IMR-90 (cell line): ENCODE data around the gene MFRP.
A peak's percentile ranks its signal among the peaks of the same experiment; 100 is the strongest.

Experiments used
- MAFK ChIP-seq: IDR thresholded peaks from 2 replicates; pipeline ENCODE4 v1.6.1; 2012; ENCODE audit warnings: low read depth, low read length, improper control_type of control experiment
- MXI1 ChIP-seq: IDR thresholded peaks from 2 replicates; pipeline ENCODE4 v1.6.1; 2012; ENCODE audit warnings: low read depth, mild to moderate bottlenecking, low read length, moderate library complexity, borderline replicate concordance
- POLR2A ChIP-seq: IDR thresholded peaks from 2 replicates; pipeline ENCODE4 v1.6.1; 2012; ENCODE audit warnings: mild to moderate bottlenecking, low read depth, low read length
- RAD21 ChIP-seq: IDR thresholded peaks from 2 replicates; pipeline ENCODE4 v1.6.1; 2012; ENCODE audit warnings: low read length, improper control_type of control experiment
- RCOR1 ChIP-seq: IDR thresholded peaks from 2 replicates; pipeline ENCODE4 v1.6.1; 2012; ENCODE audit warnings: mild to moderate bottlenecking, low read length, improper control_type of control experiment; ENCODE audit not compliant: insufficient replicate concordance
- TF ChIP-seq, protein P1 (sequence below): conservative IDR thresholded peaks from 2 replicates; pipeline ENCODE4 v1.5.1; 2012; ENCODE audit warnings: mild to moderate bottlenecking, low read depth, low read length, improper control_type of control experiment

DNA sequence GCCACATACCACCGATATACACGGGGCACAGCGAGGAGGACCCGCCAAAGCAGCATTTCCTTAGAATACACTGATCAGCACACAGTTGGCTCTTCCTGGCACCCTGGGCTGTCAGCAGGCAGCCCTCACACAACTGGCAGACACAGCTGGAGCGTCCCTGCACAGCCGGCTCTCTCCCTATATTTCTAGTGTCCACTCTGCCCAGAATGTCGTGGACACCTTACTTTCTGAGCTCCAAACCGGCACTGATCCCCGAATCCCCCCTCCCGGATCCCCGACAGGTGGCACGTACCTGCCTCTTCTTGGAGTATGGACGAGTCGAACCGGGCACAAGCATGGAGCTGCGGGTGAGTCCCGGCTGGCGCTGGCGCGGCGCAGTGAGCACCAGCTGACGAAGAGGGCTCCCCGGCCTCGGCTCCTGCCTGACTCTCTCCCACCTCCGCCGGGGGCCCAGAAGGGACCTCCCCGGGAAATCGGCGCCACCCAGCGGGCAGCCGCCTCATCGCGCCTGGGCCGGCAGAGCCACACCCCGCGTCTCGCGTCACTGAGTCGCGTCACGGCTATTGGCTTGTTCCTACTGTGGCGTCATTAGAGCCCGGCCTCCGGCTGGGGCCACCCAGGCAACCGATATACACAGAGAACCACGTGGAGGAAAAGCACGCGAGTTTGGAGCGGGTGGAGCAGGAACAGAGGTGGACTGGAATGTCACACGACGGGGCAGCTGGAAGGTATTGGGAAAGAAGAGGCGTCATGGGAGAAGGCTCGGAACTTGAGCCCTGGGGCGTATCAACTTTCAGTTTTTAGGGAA is 34.9 kb upstream of the MFRP start, which contains the start of gene USP2:
- TF ChIP-seq, protein P1, sequence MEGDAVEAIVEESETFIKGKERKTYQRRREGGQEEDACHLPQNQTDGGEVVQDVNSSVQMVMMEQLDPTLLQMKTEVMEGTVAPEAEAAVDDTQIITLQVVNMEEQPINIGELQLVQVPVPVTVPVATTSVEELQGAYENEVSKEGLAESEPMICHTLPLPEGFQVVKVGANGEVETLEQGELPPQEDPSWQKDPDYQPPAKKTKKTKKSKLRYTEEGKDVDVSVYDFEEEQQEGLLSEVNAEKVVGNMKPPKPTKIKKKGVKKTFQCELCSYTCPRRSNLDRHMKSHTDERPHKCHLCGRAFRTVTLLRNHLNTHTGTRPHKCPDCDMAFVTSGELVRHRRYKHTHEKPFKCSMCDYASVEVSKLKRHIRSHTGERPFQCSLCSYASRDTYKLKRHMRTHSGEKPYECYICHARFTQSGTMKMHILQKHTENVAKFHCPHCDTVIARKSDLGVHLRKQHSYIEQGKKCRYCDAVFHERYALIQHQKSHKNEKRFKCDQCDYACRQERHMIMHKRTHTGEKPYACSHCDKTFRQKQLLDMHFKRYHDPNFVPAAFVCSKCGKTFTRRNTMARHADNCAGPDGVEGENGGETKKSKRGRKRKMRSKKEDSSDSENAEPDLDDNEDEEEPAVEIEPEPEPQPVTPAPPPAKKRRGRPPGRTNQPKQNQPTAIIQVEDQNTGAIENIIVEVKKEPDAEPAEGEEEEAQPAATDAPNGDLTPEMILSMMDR, result peak; percentile 96
- no peak; the same call in 1 of the 2 replicates for TF ChIP-seq POLR2A
- no peak for TF ChIP-seq MAFK
- TF ChIP-seq RAD21, result peak; percentile 72
- peak; percentile 100 for TF ChIP-seq MXI1
- TF ChIP-seq RCOR1, result no peak
